HG02588 (cell line): ENCODE results near the gene ATG2B.

Source experiments
- ATAC-seq: cut with Tn5 transposase; IDR thresholded peaks from one replicate; pipeline ENCODE4 v1.9.1; 2021; ENCODE audit warnings: mild to moderate bottlenecking, moderate library complexity; ENCODE audit not compliant: unreplicated experiment

Gene ATG2B

DNA sequence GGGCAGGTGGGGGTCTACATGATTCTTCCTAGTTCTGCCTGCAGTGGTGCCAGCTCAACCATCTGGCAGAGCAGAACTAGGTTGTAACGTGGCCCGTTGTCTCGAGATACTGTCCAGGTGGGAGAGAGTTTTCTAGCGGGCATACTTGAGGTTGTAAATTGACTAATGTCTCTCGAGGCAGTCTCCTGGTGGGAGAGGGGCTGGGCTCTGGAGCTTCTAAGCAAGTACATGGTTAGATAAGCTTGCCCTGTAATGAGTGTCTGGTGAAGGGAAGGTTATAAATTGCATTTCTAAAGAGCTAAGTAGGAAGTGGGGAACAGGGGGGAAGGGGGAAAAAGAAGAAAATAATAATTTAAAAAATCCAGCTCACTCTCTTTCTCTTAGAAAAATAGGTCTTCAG is 89.0 kb downstream of the ATG2B start:
- ATAC-seq = no peak

DNA sequence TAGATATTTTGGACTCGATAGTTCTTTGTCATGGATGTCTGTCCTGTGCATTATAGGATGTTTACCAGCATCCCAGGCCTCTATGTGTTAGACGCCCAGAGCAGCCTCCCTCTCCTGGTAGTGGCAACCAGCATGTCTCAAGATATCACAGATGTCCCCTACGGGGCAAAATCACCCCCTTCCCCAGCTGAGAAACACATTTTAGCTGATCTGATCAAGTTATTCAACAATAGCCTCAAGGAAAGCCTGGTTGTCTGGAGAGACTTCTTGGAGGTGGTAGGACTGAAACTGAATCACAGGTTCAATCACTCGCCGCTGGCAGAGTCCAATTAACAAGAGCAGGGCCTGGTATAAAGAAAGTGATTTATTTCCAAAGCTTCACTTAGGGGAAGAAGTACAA is 89.5 kb downstream of the ATG2B start:
- no peak for ATAC-seq

DNA sequence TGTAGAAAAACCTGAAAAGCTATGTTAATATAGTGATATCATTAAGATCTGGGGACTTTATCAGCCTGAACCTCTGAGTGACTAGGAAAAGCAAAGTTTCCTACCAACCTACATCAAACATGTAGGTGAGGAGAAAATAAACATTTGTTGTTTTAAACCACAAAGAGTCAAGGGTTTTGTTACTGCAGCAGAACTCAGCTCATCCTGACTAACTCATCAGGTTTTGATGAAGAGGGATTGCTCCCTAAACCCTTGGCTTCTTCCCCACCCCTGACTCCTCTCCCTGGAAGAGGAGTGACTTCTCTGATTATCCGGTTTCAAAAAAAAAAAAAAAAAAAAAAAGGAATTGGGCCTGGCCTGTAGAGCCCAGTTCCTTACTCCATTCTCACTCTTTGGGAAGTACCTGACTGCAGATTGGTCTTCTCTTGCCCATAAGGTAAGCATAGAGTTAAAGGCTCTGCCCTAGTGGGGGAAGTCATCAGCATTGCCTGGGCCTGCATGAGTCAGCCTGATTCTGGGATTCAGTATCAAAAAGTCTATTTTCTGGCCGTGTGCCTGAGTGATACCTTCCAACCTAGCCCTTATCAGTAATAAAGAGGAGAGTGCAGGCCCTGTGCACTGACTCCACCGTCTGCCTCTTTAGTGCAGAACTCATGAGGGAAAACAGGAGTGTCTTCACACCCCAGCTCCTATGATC is 90.2 kb downstream of the ATG2B start:
- no peak for ATAC-seq

DNA sequence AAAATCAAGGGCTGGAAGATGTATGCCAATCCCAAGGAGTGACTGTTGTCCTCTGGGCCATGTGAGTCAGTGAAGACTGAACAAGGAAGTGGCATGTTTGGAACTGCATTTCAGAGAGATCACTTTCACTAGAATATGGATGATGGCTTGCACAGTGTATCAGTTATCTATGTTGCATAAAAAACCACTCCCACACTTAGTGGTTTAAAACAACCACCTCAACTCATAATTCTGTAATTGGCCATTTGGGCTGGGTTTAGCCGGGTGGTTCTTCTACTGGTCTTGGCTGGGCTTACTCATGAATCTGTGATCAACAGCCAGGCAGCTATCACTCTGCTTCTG is 91.7 kb downstream of the ATG2B start:
- ATAC-seq = no peak

DNA sequence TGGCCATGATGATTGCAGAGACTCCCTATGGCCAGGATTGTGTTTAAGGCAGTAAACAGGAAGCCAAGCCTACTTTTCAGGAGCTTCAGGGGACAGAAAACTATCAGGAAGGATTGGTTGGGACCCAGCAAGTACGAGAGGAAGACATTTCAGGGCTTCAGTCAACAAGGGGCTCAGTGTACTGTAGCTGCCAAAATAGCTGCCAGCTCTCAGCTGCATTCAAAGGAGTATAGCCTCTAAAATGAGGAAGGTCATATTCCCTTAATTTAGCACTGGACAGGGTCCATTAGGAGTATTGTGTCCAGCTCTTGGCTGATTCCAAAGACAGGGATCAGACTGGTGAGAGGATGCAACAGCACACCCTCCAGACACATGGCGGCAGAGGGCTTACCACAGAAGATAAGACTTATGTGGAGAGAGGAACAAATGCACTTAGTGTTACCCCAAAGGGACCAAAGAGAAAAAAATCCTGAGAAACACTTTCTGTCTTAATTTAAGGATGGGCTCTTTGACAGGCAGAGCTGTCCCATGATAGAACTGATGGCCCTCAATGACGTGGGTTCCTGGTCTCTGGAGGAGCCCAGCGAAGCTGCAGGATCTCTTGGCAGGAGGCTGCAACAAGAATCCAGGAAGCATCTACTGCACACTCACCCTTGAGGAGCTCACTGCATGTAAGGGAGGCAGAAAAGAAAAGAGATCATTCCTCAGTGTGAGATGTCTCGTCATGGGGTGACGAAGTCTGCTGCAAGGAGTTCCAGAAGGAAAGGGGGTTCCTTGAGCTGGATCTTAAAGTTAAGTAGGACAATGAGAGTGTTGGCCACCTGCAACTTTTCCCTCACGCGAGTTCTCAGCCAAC is 92.3 kb downstream of the ATG2B start:
- ATAC-seq = no peak

DNA sequence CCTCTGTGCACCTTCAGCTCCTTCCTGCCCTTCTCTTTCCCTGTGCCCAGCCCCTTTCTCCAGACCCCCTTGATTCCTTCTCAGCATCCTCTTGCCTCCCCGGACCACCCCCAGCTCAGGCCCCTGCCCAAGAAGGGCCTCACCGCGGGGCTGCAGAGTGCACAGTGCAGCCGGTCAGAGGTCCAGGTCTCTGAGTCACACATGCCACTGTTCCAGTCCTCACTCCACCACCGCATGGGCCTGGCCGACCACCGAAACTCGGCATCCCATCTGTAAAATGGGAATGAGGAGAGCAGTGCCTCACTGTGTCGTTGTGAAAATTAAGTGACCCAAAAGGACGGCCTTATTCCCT is 93.8 kb downstream of the ATG2B start:
- no peak for ATAC-seq

DNA sequence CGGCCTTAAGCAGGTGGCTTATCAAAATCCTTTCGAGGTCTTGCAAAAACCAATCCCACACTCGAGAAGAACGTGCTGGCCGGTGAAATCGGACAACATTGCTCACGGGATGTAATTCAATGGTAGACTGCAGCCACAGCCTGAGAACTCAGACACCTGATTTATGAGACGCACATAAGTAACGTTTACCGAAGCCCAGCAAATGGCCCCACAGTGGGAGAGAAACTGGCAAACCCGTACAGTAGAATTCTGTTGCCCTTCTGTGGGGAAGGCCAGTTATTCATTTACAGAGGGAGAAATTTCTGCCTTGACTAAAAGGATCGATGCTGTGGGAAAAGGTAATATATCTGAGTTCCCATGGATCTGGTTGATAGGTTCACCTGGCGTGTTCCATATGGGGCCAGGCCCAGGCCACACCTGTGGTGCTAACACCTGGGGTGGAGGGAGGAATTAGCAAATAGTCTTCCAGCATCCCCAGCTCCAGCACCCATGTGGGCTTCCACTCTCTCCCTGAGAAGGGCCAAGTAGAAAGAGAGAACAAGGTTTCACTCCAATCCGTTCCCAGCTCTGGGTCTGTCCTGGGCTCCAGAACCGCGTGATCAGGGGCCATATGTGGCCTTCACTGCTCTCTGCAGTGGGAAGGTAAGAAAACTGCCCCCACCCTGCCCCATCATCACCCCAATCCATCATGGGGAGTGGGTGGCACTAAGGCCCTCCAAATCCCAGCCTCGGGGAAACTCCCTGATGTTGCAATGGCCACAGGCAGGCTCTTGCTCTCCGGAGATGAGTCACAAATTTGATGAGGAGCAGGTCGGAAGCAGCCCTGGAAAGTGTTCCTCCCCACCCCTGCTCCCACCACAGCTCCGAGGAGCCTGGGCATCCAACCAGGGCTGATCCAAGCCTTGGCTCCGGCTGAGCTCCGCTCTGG is 94.4 kb downstream of the ATG2B start:
- ATAC-seq = no peak

DNA sequence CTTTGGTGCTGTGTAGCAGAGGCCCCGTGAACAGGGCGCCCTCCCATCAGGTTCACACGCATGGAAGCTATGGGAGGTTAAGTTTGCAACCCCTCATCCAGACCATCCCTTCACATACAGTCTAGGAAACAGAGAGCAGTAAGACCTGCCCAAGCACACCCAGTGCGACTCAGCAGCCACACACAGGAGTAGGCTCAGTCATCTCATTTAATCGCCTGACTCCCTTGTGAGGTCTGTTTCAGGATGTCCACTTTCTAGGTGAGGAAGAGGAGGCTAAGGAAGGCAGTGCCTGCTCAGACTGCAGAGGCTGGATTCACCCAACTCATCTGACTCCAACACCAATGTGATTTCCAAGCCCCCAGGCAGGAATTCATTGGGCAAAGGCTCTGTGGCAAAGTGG is 95.2 kb downstream of the ATG2B start:
- no peak for ATAC-seq

DNA sequence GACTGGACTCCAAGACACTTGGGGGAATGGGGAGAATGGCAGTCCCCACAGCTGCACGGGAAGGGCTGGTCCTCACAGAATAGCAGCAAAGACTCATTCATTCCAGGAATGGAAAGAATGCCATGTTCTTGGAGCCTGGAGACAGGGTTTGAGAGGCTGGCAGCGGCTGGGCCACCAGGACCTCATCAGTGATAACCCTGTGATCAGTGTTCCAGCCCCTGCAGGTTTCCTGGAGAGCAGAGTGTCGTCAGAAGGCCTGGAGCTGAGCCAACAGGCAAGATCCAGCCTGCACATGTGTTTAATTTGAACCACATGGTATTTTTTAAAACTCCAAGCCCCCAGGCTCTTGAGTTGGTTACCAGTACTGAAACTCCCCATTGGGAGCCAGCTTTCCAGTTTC is 95.8 kb downstream of the ATG2B start:
- ATAC-seq = no peak

DNA sequence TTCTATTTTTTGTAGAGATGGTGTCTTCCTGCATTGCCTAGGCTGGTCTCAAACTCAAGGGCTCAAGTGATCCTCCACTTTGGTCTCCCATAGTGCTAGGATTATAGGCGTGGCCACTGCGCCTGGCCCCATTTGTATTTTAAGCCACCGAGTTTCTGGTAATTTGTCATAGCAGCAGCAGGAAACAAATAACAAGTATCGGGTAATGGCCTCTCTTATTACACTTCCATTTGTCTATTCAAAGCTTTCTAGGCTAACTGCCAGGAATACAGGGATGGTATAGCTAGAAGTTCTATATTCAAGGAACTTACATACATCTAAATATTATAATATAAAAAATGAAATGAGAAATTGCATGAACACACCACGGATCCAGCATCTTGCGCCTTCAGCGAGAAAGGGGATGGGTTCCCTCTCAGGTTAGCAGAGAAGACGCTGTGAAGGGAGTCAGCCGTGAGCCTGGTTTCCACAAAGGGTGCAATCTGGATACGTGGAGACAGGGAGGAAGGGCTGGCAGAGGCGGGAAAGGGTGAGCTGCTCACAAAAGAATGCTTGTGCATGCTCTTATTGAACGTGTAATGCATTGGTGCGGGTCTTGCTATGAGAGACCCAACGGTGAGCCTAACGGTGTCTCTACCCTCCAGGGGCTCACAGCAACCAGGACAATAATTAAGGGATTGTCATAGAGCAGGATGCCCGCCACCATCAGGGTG is 97.6 kb downstream of the ATG2B start:
- no peak for ATAC-seq

DNA sequence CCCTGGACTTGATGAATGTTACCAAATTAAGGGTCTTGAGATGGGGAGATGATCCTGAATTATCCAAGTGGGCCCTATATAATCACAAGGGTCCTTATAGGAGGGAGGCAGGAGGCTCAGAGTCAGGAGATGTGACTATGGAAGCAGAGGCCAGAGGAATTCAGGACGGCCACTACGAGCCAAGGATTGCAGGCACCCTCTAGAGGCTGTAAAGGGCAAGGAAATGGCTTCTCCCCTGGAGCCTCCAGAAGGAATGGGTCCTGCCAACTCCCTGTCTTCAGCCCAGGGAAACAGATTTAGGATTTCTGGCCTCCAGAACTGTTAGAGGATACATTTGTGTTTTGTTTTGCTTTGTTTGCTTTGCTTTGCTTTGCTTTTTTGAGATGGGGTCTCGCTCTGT is 98.3 kb downstream of the ATG2B start:
- no peak for ATAC-seq

DNA sequence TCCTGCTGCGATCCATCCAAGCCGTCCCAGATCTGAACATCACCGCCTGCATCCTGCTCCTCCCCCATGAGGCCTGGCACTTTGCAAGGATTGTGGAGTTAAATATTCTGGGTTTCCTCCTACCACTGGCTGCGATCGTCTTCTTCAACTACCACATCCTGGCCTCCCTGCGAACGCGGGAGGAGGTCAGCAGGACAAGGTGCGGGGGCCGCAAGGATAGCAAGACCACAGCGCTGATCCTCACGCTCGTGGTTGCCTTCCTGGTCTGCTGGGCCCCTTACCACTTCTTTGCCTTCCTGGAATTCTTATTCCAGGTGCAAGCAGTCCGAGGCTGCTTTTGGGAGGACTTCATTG is 99.0 kb downstream of the ATG2B start:
- ATAC-seq = no peak

DNA sequence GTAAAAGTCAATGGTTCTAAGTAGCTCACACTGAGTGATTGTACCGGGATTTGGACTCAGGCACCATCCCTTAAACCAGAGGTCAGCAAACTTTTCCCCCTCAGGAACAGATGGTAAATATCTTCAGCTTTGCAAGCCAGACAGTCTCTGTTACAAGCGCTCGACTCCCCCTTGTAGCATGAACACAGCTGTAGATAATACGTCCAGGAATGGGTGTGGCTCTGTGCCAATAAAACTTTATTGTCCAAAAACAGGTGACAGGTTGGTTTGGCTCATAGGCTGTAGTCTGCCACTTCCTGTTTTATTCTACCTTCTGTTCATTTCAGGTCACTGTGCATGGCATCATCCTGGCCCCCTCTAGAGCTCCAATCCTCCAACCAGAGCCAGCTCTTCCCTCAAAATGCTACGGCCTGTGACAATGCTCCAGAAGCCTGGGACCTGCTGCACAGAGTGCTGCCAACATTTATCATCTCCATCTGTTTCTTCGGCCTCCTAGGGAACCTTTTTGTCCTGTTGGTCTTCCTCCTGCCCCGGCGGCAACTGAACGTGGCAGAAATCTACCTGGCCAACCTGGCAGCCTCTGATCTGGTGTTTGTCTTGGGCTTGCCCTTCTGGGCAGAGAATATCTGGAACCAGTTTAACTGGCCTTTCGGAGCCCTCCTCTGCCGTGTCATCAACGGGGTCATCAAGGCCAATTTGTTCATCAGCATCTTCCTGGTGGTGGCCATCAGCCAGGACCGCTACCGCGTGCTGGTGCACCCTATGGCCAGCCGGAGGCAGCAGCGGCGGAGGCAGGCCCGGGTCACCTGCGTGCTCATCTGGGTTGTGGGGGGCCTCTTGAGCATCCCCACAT is 99.6 kb downstream of the ATG2B start:
- no peak for ATAC-seq

DNA sequence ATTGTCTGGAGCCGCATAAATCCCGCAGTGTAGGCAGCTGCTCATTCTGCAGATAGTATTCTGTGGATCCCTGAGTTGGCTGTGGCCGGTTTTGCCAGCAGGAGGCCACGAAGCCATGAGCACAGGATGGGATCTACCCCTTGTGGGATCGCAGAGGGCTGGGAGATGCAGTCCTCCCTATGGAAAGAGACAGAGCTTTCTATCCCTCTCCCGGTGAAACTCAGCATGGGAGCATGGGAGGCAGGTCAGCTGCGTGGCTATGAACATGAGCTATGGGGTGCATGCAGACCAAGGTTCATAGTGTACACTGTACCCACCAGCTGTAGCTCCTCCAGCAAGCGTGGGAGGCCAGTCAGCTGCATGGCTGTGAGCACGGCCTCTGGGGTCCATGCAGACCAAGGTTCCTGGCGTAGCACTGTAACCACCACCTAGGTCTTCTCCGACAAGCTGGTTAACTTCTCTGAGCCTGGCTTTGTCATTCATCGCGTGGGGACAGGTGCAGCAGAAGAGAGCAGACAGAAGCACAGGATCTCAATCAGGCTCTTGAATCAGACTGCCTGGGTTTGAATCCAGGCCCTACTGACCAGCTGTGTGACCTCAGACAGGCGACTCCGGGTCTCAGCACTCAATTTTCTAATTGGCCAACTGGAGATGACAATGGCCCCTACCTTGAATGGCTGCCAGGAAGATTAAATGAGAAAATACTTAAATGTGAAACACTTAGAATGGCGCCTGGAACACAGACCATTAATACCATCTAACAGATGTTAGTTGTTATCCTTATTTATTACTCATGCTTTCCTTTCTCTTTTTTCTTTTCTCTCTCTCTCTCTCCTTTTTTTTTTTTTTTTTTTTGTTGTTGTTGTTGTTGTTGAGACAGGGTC is 101.1 kb downstream of the ATG2B start:
- no peak for ATAC-seq

DNA sequence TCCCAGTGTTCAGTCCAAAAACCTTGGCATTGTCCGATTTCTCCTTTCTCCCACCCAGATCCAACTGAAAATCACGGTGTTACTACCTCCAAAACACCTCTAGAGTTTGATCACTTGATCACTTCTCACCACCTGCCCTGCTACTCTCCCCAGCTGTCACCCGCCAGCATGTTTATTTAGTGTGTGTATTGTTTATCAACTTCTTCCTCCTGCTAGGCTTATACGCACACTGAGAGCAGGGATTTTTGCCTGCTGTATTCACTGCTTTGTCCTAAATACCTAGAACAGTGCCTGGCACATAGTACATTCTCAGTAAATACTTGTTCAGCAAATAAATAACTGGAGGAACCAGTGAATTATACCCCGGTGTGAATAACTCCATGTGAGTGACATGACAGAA is 102.1 kb downstream of the ATG2B start:
- ATAC-seq = no peak

DNA sequence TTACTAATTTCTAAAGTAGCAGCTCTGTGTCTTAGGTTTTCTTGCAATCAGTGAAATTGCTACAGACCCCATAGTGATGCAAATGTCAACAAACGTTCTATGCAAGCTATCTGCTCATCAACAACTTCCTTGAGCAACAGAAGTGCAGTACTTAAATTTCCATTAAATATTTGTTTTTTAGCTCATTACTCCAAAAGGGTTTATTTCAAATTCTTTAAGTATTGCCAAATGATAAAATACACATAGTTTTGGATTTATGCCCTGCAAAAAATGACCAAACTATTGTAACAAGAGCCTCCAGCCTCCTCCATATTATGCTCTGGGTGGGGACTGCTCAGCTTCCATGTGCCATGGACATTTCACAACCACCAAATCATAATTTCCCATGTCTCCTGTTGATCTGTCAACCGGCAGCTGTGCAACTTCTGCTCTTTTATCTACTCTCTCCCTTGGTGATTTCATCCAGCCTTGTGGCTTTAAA is 102.8 kb downstream of the ATG2B start:
- ATAC-seq = no peak

DNA sequence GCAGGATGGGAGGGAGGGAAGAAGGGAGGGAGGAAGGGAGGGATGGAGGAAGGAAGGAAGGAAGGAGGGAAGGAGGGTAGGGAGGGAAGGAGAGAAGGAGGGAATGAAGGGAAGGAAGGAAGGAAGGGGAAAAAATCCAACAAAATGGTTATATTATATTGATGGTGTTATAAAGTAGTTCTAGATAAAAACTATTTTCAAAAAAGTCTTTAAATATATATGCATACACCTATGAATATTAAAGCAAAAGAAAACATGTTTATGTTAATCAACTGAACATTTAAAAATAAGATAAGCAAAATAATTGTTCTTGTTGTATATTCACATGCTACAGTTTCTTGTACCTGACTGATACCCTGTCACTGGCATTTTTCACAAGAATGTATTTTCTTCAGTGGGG is 105.2 kb downstream of the ATG2B start:
- ATAC-seq = no peak

DNA sequence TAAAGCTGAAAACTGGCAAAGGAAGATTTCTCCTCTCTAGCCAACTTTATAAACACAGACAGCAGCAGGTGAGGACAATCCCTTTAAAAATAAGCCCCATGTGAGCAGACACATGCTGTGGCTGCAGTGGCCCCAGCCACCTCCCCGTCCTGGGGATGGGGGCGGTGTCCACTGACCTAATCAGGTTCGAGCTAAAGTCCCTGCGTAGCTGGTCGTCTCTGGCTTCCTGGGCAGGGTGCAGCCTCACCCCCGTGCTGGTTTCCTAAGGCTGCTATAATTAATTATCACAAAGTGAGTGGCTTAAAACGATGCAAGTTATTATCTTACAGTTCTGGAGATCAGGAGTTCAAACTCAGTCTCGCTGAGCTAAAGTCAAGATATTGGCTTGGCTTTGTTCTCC is 106.1 kb downstream of the ATG2B start:
- ATAC-seq = no peak

DNA sequence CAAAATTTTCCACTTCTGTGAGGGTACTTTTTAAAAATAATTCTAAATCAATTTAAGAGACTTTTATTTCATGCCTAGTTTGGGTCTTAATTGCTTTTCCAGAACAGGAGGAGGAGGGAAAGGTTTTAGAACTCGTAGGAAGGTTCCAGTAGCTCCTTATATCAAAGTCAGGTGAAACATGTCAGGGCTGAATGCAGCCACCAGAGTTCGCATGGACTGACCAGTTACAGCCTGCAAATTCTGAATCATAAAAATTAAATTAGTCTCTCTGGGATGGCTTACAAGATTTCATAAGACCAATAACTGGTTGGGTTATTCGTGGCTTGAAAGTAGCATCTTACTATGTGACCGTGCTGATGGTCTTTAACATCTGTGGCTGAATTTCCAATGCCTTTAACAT is 106.7 kb downstream of the ATG2B start:
- no peak for ATAC-seq
